Activated CD4-positive, alpha-beta T cell treated with anti-CD3 and anti-CD28 coated beads, Interleukin-2, amount 50 U/mL, for 1 hour (primary cell): ENCODE measurements around the gene THBS3.
A peak's percentile ranks its signal among the peaks of the same experiment; 100 is the strongest.
"Not testable (repeated sequence)": the region's sequence is repeated elsewhere in the genome, so short reads cannot be mapped to it uniquely, and the experiment has no call there.

Experiments used
- DNase-seq: peaks from one replicate; pipeline ENCODE4 v3.0.0-alpha.2; 2020

The THBS3 gene

DNA sequence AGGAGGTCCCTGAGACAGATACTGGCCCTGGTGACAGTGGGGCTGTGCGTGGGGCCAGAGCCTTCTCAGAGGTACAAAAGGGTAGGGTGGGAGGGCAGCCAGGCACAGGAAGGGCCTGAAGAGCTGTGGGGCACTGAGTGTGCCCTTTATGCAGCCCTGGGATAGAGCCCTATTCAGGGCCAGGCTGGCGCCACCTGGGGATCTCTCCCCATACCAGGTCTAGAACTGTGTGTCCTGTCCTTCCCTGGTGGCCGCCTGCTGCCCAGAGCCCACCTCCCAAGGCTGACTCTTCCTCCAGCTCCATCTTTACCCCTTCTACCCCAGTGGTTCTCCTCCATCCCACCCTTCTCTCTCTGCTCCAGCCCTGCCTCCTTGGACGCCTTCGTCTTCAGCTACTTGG lies 25.8 kb upstream of the THBS3 start:
- not testable (repeated sequence) for DNase-seq

DNA sequence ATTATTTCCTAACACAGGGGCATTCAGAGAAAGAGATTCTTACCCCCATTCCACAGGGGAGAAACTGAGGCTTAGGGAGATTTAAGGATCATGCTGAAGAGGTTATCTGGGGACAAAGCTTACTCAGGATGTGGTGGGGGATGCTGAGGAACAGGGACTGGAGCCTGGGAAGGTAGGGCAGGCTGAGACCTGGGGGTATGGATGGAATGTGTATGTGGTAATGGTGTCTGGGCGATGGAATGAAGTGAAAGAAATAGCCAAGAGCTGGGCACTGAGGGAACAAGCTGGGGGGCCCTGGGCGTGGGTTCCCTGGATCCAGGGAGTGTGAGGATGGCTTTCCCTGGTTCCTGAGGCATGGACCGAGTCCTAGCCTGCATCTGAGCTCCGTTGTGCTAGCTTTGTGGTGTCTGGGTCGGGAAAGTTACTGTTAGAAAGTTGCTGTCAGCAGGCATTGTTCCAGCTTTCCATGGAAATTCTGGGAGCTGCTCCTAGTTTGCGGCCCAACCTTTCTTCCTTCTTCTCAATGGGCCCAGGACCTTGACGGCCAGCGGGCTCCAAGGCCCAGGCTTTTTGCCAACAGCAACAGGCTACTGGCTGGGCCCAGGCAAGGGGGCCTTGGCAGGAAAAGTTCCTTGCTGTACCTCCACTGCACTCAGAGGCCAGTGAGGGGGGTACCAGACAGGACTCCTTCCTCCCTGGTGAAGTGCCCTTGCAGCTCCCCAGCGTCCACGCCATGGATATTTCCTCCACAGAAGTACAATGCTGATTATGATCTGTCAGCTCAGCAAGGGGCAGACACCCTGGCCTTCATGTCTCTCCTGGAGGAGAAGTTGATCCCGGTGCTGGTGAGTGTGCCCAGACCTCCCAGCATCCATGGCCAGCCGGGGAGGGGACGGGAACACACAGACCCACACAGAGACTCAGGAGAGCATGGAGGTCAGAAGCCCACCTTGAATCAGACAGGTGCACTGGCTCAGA lies 24.6 kb upstream of the THBS3 start:
- DNase-seq, result not testable (repeated sequence)

DNA sequence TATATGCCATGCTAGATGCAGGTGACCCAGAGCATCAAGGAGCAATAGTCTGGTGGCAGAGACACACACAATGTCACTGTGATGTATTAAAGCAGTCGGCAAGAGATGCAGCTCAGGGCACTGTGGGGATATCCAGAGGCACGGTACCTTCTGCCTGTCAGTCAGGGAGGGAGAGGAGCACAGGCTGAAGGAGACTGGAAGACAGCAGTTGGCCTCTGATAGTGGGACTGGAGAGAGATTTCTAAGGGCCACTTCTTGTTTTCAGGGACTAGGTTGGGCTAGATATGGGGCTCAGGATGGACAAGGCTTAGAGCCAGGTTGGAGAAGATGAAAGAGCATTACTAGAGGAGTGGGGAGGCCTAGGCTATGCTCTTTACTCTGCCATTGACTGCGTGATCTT lies 23.6 kb upstream of the THBS3 start:
- DNase-seq, result not testable (repeated sequence)

DNA sequence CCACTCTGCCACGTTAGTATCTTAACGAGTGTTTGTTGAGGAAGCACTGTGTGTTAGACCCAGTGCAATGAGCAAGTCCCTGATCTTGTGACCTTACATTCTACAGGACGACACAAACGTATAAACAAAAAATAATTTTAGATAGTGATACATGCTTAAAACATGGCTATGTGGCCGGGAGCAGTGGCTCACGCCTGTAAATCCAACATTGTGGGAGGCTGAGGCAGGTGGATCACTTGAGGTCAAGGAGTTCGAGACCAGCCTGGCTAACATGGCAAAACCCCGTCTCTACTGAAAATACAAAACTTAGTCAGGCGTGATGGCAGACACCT lies 20.4 kb upstream of the THBS3 start:
- DNase-seq, result no peak

DNA sequence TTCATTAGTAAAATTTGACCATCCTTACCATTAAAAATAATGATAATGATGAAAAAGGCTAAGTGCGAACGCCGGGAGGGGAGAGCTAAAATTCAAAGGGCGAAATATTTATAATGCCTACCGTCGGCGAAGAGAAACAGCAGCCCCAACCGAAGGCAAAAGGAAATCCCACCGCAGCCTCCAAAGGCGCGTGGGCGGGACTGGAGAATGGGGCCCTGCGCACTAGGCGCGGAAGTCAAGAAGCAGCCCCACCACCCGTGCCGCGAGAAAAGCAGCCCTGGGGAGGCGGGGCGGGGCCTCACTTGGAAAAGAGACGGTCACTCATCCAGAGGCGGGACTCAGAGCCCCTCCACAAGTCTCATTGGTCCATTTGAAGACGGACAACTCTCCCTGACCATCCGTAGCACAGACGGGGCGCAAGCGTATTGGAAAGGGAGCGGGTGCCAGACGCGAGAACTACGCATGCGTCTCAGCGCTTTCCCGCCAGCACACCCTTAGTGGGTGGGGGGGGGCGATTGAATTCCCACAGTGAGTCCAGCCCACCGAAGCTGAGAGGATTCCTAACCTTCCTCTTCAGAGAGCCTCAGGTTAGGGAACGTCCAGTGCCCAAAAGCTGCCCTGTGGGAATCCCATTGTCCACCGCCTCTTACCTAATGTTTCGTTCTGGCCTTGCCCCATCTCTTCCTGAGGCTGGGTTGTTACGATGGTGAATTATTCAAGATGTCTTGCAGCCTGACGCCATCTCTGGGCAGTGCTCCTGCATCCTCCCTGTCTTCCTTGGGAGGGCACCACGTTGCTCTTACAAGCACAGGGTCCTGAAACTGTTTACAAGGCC lies 19.8 kb upstream of the THBS3 start:
- DNase-seq, result peak; percentile 98

DNA sequence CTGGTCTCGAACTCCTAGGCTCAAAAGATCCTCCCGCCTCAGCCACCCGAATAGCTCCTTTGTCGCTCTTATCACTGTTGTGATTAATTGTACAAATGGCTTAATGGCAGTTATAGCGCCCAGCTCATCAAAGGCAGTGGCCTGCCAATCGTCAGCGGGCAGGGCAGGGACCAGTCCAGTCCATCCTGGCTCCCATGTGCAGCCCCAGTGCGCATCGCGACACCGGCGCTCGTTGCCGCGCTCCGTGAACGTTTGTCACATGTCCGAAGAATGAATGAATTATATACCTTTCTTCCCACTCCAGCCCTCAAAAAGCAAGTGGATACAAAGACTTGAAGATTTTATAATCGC lies 19.2 kb upstream of the THBS3 start:
- DNase-seq, result peak; percentile 36

DNA sequence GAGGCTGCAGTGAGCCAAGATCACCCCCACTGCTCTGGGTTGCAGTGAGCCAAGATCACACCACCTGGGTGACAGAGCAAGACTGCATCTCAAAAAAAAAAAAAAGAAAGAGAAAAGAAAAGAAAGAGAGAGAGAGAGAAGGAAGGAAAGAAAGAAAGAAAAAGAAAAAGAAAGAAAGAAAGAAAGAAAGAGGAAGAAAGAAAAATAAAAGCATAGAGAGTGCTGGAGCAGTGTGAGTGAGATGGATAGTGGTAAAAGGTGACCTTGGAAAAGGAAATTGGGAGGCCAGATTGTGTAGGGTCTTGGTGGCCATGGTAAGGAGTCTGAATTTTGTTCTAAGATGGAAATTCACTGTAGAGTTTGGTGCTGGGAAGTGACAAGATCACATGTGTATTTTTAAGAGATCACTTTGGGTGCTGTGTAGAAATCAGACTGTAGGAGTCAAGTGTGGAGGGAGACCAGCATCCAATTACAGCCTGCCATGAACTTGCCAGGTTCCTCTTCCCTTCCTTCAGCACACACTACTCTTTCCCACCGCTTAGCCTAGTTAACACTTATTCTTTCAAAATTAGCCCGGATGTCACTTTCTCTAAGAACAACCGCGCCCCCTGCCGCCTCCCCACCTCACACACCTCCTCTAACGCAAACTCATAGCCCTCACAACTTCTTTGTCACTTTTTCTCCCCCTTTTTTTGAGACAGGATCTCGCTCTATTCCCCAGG lies 18.7 kb upstream of the THBS3 start:
- DNase-seq, result peak; percentile 87

DNA sequence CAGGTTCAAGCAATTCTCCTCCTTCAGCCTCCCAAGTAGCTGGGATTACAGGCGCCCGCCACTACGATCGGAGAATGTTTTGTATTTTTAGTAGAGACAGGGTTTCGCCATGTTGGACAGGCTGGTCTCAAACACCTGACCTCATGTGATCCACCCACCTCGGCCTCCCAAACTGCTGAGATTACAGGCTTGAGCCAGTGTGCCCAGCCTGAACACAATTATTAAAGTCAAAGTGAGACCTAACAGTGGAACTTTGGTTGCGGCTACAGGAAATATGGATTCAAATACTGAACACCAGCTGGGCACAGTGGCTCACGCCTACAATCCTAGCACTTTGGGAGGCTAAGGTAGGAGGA lies 17.7 kb upstream of the THBS3 start:
- DNase-seq, result not testable (repeated sequence)

DNA sequence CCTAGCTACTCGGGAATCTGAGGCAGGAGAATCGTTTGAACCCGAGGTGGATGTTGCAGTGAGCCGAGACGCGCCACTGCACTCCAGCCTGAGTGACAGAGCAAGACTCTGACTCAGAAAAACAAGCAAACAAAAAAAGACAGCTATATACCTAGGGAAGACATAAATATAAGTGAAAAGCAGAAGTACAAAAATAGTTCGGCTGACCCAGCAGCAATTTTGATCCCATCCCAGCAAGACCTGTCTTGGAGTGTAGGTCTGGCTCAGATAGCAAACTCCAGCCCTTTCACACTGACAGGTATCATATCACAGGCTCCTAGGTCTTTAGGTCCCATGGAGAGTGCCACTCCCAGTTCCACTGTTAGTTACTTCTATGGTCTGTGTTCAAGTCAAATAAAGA lies 15.3 kb upstream of the THBS3 start:
- DNase-seq, result no peak

DNA sequence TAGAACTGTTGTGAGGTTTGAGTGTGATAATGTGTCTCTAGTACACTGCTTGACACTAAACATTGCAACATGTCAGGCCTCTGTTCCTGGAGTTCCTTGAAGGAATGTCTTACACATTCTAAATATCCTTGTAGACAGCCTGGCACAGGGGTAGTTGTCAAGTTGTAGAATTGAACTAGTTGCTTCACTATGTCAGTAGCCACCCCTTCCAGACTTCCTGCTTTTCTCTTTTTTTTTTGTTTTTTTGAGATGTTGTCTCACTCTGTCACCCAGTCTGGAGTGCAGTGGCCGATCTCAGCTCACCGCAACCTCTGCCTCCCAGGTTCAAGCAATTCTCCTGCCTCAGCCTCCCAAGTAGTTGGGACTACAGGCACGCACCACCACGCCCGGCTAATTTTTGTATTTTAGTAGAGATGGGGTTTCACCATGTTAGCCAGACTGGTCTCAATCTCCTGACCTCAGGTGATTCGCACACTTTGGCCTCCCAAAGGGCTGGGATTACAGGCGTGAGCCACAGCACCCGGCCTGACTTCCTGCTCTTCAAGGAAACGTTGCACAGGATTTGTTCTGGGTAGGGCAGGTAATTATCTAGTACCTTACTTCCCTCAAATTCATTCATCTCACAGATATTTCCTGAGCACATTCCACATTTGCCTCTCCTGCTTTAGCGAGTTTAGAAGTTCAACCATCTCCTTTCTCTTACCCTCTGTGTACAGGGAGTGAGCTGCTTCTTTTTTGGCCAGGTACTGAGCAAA lies 12.7 kb upstream of the THBS3 start:
- not testable (repeated sequence) for DNase-seq

DNA sequence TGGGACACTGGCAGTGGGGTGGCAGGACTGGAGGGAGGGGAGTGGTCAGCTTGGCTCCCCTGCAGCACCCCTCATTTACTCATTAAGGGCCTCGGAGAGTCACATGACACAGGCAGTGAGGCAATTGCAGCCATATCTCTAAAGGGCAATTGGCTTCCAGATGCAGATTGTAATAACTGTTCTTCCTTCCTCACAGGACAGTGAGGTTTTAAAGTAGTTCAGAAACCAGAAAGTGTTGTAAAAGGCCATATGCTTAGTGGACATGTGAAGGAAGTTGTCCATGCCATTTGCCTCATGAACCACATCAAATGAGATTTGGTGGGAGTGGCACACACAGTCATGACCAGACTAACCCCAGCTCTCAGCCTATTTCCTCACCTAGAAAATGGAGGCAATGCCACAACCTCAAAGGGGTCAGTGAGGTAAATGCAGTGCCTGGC lies 11.9 kb upstream of the THBS3 start:
- no peak for DNase-seq

DNA sequence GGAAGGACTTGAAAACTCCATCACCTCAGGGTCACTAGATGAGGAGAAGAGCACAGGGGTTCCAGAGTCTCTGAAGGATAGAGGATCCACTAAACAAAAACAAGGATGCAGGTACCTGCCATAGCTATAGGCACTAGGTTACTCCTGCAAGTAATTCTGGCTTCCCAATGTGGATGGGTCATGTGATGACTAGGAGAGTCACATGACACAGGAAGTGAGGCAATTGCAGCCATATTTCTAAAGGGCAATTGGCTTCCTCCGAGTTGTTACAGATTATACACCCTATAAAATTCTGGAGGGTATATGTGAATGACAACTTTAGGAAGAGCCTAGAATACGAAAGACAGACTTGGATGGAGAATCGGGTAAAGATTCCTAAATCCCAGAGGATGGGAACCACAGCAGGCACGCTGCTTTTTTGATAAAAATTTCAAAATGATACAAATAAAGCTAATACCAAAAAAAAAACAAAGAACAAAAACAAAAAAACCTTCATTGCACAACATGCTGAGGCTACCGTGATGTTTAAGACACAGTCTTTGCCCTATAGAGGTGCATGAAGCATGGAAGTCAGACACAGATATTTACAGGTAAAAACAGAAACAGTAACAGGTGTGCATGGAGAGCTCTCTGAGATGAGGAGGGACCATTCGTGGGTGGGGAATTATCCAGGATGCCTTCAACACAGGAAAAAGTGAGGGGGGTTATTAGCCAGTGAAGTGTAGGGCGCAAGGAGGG lies 11.3 kb upstream of the THBS3 start:
- DNase-seq, result no peak

DNA sequence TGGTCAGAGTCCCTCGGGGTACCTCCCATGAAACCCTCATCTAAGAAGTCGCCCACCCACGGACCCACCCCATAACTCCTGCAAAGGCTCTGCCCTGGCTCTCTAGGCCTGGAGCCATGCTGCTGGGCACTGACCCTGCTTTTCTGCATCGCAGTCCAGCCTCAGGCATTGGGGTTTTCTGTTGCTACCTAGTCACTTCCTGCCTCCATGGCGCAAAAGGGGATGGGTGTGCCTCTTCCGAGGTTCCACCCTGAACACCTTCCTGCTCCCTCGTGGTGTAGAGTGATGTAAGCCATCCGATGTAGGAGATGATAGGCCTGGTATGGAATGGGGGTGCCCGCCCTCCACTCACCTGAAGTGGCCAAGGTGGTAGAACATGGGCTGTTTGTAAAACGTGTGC lies 7.0 kb upstream of the THBS3 start:
- DNase-seq, result not testable (repeated sequence)

DNA sequence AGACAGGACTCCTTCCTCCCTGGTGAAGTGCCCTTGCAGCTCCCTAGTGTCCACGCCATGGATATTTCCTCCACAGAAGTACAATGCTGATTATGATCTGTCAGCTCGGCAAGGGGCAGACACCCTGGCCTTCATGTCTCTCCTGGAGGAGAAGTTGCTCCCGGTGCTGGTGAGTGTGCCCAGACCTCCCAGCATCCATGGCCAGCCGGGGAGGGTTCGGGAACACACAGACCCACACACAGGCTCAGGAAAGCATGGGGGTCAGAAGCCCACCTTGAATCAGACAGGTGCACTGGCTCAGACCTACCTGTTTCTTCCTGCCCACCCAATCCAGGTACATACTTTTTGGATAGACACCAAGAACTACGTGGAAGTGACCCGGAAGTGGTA lies 4.3 kb upstream of the THBS3 start:
- DNase-seq, result not testable (repeated sequence)

DNA sequence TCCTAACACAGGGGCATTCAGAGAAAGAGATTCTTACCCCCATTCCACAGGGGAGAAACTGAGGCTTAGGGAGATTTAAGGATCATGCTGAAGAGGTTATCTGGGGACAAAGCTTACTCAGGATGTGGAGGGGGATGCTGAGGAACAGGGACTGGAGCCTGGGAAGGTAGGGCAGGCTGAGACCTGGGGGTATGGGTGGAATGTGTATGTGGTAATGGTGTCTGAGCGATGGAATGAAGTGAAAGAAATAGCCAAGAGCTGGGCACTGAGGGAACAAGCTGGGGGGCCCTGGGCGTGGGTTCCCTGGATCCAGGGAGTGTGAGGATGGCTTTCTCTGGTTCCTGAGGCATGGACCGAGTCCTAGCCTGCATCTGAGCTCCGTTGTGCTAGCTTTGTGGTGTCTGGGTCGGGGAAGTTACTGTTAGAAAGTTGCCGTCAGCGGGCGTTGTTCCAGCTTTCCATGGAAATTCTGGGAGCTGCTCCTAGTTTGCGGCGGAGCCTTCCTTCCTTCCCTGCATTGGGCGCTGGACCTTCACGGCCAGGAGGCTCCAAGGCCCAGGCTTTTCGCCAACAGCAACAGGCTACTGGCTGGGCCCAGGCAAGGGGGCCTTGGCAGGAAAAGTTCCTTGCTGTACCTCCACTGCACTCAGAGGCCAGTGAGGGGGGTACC lies 3.8 kb upstream of the THBS3 start:
- DNase-seq, result not testable (repeated sequence)

DNA sequence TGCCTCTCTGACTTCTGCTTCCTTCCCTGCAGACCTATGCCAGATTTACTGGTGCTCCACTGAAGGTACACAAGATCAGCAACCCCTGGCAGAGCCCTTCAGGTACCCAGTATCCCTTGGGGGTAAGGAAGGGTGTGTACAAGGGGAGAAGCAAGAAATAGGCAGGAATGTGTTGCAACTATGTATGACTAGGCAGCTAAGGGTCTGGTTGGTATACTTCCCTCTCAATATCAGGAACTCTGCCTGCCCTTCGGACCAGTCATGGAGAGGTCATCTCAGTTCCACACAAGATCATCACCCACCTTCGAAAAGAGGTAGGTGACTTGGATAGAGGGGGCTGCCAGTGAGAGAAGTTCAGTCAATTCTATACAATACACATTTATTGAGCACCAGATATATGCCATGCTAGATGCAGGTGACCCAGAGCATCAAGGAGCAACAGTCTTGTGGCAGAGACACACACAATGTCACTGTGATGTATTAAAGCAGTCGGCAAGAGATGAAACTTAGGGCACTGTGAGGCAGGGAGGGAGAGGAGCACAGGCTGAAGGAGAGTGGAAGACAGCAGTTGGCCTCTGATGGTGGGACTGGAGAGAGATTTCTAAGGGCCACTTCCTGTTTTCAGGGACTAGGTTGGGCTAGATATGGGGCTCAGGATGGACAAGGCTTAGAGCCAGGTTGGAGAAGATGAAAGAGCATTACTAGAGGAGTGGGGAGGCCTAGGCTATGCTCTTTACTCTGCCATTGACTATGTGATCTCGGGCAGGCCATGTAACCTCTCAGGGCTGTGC lies 2.8 kb upstream of the THBS3 start:
- DNase-seq, result no peak

DNA sequence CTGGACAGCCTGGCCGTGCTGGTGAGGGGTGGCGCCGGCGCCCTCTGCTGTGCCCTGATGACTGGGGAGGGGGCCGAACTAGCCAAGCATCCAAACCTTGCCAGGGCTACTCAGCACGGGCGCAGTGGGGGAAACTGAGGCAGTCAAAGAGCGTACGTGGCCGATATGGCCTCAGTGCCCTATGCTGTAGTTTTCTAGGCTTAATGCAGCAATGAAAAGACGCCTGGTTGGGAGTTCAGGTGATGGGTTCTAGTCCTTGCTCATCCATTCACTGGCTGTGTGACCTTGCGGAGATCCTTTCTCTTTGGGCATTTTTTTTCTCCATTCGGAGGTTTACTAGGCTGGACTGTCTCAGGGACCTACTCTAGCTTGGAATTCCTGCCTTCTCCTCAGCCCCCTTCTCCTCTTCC lies 1.6 kb upstream of the THBS3 start:
- DNase-seq, result no peak

DNA sequence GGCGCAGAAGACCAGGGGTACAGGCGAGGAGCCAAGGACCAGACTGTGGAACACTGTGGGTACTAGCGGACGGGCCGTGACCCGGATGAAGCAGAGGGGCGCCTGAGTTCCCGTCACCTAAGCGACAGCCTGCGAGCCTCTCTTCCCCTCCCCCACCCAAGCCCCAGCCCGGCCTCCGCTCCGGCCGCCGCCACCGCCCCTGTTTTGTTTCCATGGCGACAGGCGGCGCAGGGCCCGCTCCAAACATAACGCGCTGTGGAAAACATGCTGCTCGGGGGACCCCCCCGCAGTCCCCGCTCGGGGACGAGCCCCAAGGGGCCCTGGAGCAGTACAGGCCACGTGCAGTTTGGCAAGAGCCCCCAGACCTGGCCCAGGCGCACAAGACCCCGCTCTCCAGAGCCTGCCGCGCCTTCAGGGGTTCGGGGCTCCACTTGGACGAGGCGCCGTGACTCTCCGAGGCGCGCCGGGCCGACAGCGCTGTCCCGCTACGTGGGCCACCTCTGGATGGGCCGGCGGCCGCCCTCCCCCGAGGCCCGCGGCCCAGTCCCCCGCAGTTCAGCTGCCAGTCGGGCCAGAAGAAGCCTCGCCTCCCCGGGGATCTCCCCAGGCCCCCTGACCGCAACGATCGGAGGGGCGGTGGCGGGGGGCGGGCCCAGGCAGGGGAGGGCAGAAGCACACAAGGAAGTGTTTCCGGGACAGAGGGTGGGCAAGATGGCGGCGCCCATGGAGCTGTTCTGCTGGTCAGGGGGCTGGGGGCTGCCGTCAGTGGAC lies 1.0 kb upstream of the THBS3 start, which contains the start of gene MTX1:
Gene MTX1 (plus strand): TSS at position 155 of the 771 bp plus-strand sequence. CDS start 110 bp downstream, at position 265.
- DNase-seq, result peak; percentile 89
